C4-2B (cell line): ENCODE measurements around the gene MCRS1.

Source experiments
- H3K27ac ChIP-seq: fragments of 450-650 bp; 2 replicates; pipeline ENCODE4 v1.5.1; 2017
- ZFX ChIP-seq: fragments of 450-650 bp; IDR thresholded peaks from 2 replicates; pipeline ENCODE4 v1.6.1; 2017
- TF ChIP-seq, protein P1 (sequence below): fragments of 450-650 bp; conservative IDR thresholded peaks from 2 replicates; pipeline ENCODE4 v1.5.1; 2017; ENCODE audit warnings: mild to moderate bottlenecking

MCRS1 gene

GRCh38 chr12:49564686-49565405 lies 3.1 kb downstream of the MCRS1 start:
- no peak for TF ChIP-seq ZFX
- TF ChIP-seq, protein P1, sequence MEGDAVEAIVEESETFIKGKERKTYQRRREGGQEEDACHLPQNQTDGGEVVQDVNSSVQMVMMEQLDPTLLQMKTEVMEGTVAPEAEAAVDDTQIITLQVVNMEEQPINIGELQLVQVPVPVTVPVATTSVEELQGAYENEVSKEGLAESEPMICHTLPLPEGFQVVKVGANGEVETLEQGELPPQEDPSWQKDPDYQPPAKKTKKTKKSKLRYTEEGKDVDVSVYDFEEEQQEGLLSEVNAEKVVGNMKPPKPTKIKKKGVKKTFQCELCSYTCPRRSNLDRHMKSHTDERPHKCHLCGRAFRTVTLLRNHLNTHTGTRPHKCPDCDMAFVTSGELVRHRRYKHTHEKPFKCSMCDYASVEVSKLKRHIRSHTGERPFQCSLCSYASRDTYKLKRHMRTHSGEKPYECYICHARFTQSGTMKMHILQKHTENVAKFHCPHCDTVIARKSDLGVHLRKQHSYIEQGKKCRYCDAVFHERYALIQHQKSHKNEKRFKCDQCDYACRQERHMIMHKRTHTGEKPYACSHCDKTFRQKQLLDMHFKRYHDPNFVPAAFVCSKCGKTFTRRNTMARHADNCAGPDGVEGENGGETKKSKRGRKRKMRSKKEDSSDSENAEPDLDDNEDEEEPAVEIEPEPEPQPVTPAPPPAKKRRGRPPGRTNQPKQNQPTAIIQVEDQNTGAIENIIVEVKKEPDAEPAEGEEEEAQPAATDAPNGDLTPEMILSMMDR: no peak
- H3K27ac ChIP-seq: no peak overlapping the region

GRCh38 chr12:49563951-49564685 lies 3.8 kb downstream of the MCRS1 start:
- TF ChIP-seq, protein P1: no peak
- no peak for TF ChIP-seq ZFX
- no peak overlapping the region for H3K27ac ChIP-seq

DNA sequence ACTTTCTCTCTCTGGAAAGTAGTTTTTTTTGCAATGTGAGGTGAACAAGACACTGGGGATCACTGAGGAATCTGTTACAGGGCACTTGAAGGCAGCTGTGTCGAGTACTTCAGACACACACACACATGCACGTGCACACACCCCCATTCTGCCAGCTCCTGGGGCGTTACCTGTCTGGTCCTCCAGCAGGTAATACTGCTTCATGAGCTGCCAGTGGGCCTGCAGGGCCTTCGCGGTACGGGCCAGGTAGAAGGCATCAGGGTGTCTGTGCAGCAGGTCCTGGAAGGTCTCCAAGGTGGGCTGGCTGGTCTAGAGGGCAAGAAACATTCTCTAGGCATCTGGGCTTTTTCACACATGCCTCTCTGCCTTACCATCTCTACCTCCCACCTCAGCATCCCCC lies 5.1 kb downstream of the MCRS1 start:
- TF ChIP-seq, protein P1: no peak
- TF ChIP-seq ZFX: no peak
- H3K27ac ChIP-seq: no peak overlapping the region

DNA sequence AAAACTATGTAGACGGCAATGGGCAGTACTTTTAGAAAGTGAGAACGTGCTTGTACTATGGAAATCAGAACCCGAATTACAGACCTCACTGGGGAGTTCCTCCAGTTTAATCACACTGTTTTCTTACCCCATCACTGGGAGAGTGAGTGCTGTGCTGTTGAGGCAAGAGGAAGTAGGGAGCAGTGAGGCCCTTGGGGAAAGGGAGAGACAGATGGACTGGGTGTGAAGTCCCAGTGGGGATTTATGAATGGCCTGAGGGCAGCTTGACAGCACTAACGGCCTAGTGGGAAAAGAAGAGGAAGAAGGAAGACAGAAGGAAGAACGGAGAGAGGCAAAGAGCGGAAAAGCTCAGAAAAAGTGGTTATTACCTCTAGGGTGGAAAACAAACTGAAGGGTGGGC lies 5.7 kb downstream of the MCRS1 start:
- no peak for TF ChIP-seq ZFX
- TF ChIP-seq, protein P1: no peak

DNA sequence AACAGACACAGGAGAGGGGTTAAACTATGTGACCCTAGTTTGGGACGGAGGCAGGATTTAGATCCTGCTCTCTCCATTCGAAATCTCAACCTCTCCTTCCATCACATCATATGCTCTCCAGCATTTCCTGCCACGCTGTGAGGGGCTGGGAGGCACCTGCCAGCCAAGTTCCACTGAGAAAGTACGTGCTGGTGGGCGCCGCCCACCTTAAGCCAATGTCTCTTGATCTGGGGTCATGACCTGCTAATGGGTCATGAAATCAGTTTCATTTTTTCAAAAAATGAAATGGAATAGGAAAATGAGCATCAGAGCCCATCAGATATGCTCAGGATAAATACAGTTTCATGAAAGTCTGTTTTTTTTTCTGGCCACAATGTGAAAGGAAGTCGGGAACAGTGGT lies 7.2 kb downstream of the MCRS1 start:
- TF ChIP-seq, protein P1: no peak
- TF ChIP-seq ZFX: no peak
- no peak overlapping the region for H3K27ac ChIP-seq

More for the DNA sequence above, 5.7 kb downstream of the MCRS1 start:
- no peak overlapping the region for H3K27ac ChIP-seq

- TF ChIP-seq, protein P1: no peak
- TF ChIP-seq ZFX: no peak
- no peak overlapping the region for H3K27ac ChIP-seq
Observed at GRCh38 chr12:49559011-49559675, 8.8 kb downstream of the MCRS1 start.

GRCh38 chr12:49558526-49558925 lies 9.4 kb downstream of the MCRS1 start:
- H3K27ac ChIP-seq: no peak overlapping the region
- TF ChIP-seq, protein P1: no peak
- no peak for TF ChIP-seq ZFX
